Upper lobe of right lung (tissue), 1 donor: ENCODE measurements around the gene ABCG1. TPM values are rescaled to one million over a fixed set of nuclear protein-coding genes. Genes with fewer than 3 reads are reported as not detected.

ENCODE experiments used
- ATAC-seq: fragments of 200-7000 bp; cut with Tn5 transposase; one replicate; pipeline ENCODE4 v1.9.1; 2020; ENCODE audit warnings: mild to moderate bottlenecking, moderate library complexity
- DNase-seq: peaks from one replicate; pipeline ENCODE4 v3.0.0-alpha.2; 2020
- H3K27ac ChIP-seq: fragments of 200-600 bp; one replicate; pipeline ENCODE4 v1.8.0; 2022
- H3K27me3 ChIP-seq: fragments of 200-600 bp; one replicate; pipeline ENCODE4 v1.8.0; 2022; ENCODE audit warnings: mild to moderate bottlenecking
- H3K36me3 ChIP-seq: fragments of 200-600 bp; one replicate; pipeline ENCODE4 v1.8.0; 2022
- H3K4me1 ChIP-seq: fragments of 200-600 bp; one replicate; pipeline ENCODE4 v1.8.0; 2022
- H3K4me3 ChIP-seq: fragments of 200-600 bp; one replicate; pipeline ENCODE4 v1.8.0; 2022; ENCODE audit warnings: mild to moderate bottlenecking
- H3K9me3 ChIP-seq: fragments of 200-600 bp; one replicate; pipeline ENCODE4 v1.8.0; 2022
- intact Hi-C: fragments of 100-400 bp; cut with DNase I; formaldehyde crosslinking; loops from one replicate; pipeline ENCODE4 v1.11.0; 2022
- total RNA-seq: library from RNA; stranded (reverse); fragmentation: NEBNext Ultra II Directional; extraction: Animal tissue kit (Norgen Biotek cat#: 25700); gene quantifications from one replicate; pipeline ENCODE4 v1.2.1, GENCODE V29; 2021
- TF ChIP-seq, protein P1 (sequence below): fragments of 200-600 bp; IDR thresholded peaks from one replicate; pipeline ENCODE4 v1.8.0; 2022; ENCODE audit warnings: antibody characterized with exemption
- donor health status: DM: no; HTN: yes; CAD: no; lungs with severe emphysema.

ABCG1 gene
- total RNA-seq, 1 donor from 2014 or later, result 62.6 TPM

- TF ChIP-seq, protein P1, sequence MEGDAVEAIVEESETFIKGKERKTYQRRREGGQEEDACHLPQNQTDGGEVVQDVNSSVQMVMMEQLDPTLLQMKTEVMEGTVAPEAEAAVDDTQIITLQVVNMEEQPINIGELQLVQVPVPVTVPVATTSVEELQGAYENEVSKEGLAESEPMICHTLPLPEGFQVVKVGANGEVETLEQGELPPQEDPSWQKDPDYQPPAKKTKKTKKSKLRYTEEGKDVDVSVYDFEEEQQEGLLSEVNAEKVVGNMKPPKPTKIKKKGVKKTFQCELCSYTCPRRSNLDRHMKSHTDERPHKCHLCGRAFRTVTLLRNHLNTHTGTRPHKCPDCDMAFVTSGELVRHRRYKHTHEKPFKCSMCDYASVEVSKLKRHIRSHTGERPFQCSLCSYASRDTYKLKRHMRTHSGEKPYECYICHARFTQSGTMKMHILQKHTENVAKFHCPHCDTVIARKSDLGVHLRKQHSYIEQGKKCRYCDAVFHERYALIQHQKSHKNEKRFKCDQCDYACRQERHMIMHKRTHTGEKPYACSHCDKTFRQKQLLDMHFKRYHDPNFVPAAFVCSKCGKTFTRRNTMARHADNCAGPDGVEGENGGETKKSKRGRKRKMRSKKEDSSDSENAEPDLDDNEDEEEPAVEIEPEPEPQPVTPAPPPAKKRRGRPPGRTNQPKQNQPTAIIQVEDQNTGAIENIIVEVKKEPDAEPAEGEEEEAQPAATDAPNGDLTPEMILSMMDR, result no peak
- H3K4me3 ChIP-seq, result no peak overlapping the region
- DNase-seq, result no peak
- H3K27ac ChIP-seq, result no peak overlapping the region
- no peaks in the 10 kb centered on the region for H3K9me3 ChIP-seq
- H3K4me1 ChIP-seq, result peaks cover 8% of the 10 kb centered on the region
- ATAC-seq, result no peak
- H3K36me3 ChIP-seq, result no peaks in the 10 kb centered on the region
- intact Hi-C loops, result no loop called here
- H3K27me3 ChIP-seq, result no peaks in the 10 kb centered on the region
These were observed 4.0 kb upstream of the ABCG1 start for GRCh38 chr21:42214921-42215320.

- Histone ChIP-seq H3K4me3 (no peak overlapping the region), H3K27me3 (no peaks in the 10 kb centered on the region), H3K9me3 (no peaks in the 10 kb centered on the region), H3K4me1 (peaks cover 16% of the 10 kb centered on the region), H3K27ac (no peak overlapping the region), H3K36me3 (no peaks in the 10 kb centered on the region)
- intact Hi-C loops, result no loop called here
- no peak for ATAC-seq
- DNase-seq, result no peak
- TF ChIP-seq, protein P1, result no peak
These were observed 2.8 kb upstream of the ABCG1 start for GRCh38 chr21:42215942-42216725.

DNA sequence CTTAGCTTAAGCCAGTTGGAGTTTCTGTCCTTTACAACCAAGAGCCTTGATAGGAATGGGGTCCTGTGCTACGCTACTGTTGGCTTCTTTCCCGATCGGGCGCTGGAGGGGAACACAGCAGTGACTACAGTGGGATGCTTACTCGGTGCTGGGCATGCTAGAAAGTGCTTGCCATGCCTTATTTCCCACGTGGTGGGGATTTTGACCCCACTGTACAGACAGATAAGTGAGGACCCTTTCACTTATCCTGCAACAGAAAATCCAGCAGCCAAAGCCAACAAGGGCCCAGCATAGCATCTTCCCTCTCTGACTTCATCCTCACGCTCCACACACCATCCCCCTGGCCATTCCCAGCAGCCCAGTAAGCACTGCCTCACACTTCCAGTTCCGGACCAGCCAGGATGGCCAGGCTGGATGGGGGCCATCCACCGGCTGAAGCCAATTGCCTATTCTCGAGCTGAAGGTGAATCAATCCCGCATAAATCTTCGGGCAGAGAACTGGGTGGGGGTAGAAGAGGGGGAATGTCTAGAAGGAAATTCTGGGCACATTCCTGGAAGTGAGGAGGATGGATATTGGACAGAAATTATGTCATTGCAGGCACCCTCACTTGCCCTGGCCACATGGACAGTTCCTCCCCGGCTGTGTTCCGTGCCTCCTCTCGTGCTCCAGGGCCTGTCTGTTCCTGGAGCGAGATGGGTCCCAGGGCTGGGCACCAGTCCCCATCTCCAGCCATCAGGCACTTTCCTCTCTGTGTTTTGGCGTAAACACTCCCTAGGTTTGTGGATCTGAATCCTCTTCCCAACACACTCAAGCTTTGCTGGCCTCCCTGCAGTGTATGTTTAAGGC lies 2.0 kb upstream of the ABCG1 start:
- no peaks in the 10 kb centered on the region for H3K36me3 ChIP-seq
- DNase-seq, result no peak
- TF ChIP-seq, protein P1, result no peak
- no peaks in the 10 kb centered on the region for H3K9me3 ChIP-seq
- H3K4me3 ChIP-seq, result no peak overlapping the region
- no peaks in the 10 kb centered on the region for H3K27me3 ChIP-seq
- H3K27ac ChIP-seq, result no peak overlapping the region
- intact Hi-C loops, result no loop called here
- ATAC-seq, result no peak
- peaks cover 24% of the 10 kb centered on the region for H3K4me1 ChIP-seq

DNA sequence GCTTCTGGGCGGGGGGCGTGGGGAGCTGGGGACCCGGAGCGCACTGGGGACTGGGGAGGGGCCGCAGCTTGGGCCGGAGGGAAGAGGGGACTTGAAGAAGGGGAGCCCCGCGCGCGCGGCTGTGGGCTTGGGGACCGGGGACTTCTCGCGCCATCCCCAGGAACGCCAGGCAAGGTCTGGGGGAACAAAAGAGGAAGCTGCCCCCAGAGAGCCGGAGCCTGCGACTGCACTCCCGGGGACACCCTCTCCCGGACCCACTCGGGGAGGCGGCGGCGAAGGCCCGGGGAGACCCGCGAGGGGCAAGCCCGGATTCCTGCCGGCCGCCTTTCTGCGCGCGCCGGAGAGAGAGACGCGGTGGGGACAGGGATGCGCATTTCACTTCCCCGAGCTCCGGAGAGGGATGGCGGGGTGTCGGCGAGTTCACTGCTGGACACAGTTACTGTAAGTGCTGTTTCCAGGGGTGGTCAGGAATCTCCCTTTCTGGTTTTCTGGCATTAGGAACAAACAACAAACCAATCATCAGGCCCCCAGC lies 732 bp downstream of the ABCG1 start:
- TF ChIP-seq, protein P1, result no peak
- Histone ChIP-seq H3K9me3 (no peaks in the 10 kb centered on the region), H3K4me3 (peak overlapping the region; percentile 71), H3K27ac (peak overlapping the region; percentile 82), H3K4me1 (peaks cover 28% of the 10 kb centered on the region), H3K36me3 (no peaks in the 10 kb centered on the region), H3K27me3 (no peaks in the 10 kb centered on the region)
- ATAC-seq (peak; percentile 41), DNase-seq (peak; percentile 78)
- intact Hi-C loops, result no loop called here

GRCh38 chr21:42220138-42220701 lies 1.3 kb downstream of the ABCG1 start:
- Histone ChIP-seq H3K4me3 (peak overlapping the region; percentile 71), H3K36me3 (no peaks in the 10 kb centered on the region), H3K27ac (peak overlapping the region; percentile 82), H3K9me3 (no peaks in the 10 kb centered on the region), H3K4me1 (peaks cover 28% of the 10 kb centered on the region), H3K27me3 (no peaks in the 10 kb centered on the region)
- intact Hi-C loops, result no loop called here
- TF ChIP-seq, protein P1, result no peak
- no peak for DNase-seq
- ATAC-seq, result peak; percentile 65
